Nephron (organoid): Measurements from ENCODE around the gene HMOX1.

Experiments
- H3K27ac Mint-ChIP-seq, 3 experiments: 2 replicates each; pipeline ENCODE4 v1.8.0; 2020; ENCODE audit warnings: mixed read lengths in 3 of 3, mild to moderate bottlenecking in 2 of 3, moderate library complexity in 1 of 3
- H3K27me3 Mint-ChIP-seq: 2 replicates; pipeline ENCODE4 v1.8.0; 2021; ENCODE audit warnings: low read depth, mild to moderate bottlenecking, moderate library complexity, mixed read lengths
- H3K36me3 Mint-ChIP-seq: 2 replicates; pipeline ENCODE4 v1.8.0; 2020; ENCODE audit warnings: low read depth, mixed read lengths
- H3K4me1 Mint-ChIP-seq: 2 replicates; pipeline ENCODE4 v1.8.0; 2020; ENCODE audit warnings: mixed read lengths
- H3K4me3 Mint-ChIP-seq, 3 experiments: 2 replicates each; pipeline ENCODE4 v1.8.0; 2020; ENCODE audit warnings: mild to moderate bottlenecking in 3 of 3, mixed read lengths in 3 of 3, moderate library complexity in 2 of 3
- H3K9me3 Mint-ChIP-seq: 2 replicates; pipeline ENCODE4 v1.8.0; 2020; ENCODE audit warnings: mixed read lengths
- CTCF ChIP-seq, 3 experiments: fragments of 200-600 bp; sonication (generic); IDR thresholded peaks; one replicate each; pipeline ENCODE4 v1.5.0; 2021; ENCODE audit warnings: antibody characterized with exemption in 3 of 3; ENCODE audit not compliant: unreplicated experiment in 3 of 3

Gene HMOX1

GRCh38 chr22:35335936-35336781, 44.7 kb upstream of the HMOX1 start:
- Mint-ChIP-seq H3K4me3 (no peak overlapping the region), H3K9me3 (no peaks in the 10 kb centered on the region), H3K27ac (no peak overlapping the region), H3K27me3 (no peaks in the 10 kb centered on the region), H3K4me1 (no peaks in the 10 kb centered on the region), H3K36me3 (peaks cover 36% of the 10 kb centered on the region)
- no peak for TF ChIP-seq CTCF (IDR thresholded peaks at IDR 0.05; ENCODE audit: unreplicated experiment in 3 of 3)

DNA sequence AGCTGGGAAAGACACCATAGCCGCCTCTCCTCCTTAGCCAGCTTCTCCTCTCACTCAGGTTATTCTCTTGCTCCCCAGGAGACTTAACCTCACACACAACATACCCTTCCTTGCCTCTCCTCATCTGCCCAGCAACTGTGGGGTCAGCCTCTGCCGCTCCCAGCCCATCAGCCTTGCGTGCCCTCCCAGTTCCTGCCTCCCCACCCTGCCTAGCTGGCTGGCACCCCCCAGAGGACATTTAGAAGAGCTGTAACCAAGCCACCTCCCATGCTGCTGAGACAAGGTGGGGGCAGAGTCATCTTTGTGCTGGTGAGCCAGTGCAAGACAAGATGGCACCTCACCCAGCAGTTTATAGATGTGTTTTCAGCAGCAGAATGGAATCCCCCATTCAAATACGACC, 43.0 kb upstream of the HMOX1 start:
- H3K27ac Mint-ChIP-seq, result peak overlapping the region in 1 of 3 experiments; percentile 38
- no peaks in the 10 kb centered on the region for H3K4me1 Mint-ChIP-seq
- H3K27me3 Mint-ChIP-seq, result no peaks in the 10 kb centered on the region
- H3K36me3 Mint-ChIP-seq, result peaks cover 25% of the 10 kb centered on the region
- TF ChIP-seq CTCF (IDR thresholded peaks at IDR 0.05; ENCODE audit: unreplicated experiment in 3 of 3), result no peak
- no peak overlapping the region for H3K4me3 Mint-ChIP-seq
- no peaks in the 10 kb centered on the region for H3K9me3 Mint-ChIP-seq

DNA sequence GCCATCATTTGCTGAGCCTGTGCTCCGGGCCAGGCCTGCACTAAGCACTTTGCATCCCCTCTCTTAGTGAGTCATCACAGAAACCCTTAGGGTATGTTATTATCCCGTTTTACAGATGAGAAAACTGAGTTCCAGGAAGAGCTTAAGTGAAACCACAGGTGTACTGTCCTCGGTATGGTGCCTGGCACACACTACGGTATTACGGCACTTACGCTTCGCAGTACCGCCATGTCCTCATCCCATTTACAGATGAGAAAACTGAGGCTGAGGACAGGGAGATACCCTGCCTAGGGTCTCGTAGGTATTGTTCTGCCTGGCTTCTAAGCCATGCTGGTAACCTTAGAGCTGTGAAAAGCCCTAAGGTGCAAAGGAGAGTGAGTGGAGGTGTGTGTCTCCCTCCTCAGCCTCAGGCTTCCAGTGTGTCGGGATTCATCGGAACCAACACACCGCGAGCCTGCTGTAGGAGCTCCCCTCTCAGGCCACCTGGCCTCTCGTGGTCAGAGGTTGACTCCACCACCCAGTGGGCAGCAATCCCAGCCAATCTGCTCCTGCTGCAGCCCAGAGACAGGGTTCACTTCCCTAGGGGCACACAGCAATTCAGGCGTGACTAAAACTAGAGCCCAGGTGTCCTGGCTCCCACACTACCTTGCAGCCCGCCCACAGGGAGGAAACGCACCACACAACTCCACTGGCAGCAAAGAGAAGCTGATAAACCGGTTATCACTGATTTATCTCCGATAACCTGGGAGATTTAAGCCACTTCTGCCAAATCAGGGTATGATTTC, 39.6 kb upstream of the HMOX1 start:
- H3K4me1 Mint-ChIP-seq, result no peaks in the 10 kb centered on the region
- TF ChIP-seq CTCF (IDR thresholded peaks at IDR 0.05; ENCODE audit: unreplicated experiment in 3 of 3), result no peak
- H3K27ac Mint-ChIP-seq, result no peak overlapping the region
- peaks cover 15% of the 10 kb centered on the region for H3K36me3 Mint-ChIP-seq
- H3K4me3 Mint-ChIP-seq, result no peak overlapping the region
- H3K9me3 Mint-ChIP-seq, result no peaks in the 10 kb centered on the region
- no peaks in the 10 kb centered on the region for H3K27me3 Mint-ChIP-seq

DNA sequence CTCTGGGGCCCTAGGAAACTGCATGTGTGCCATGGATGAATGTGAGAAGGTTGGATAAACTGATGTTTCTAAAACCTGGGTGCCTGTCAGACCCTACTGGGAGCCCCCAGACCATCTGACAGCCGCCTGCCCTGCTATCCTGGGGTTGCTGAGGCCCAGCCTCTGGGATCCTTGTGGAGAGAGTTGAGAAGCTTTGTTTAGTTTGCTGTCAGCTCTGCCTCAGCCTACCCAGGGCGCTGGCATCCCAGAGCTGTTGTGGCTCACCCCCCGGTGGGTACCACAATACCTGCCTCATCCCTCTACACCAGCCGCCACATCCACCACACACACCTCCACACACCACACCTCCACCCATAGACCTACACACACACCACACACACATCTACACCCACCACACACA, 38.5 kb upstream of the HMOX1 start:
- Mint-ChIP-seq H3K4me3 (no peak overlapping the region), H3K27me3 (no peaks in the 10 kb centered on the region), H3K36me3 (peaks cover 11% of the 10 kb centered on the region), H3K4me1 (no peaks in the 10 kb centered on the region), H3K9me3 (no peaks in the 10 kb centered on the region), H3K27ac (no peak overlapping the region)
- TF ChIP-seq CTCF (IDR thresholded peaks at IDR 0.05; ENCODE audit: unreplicated experiment in 3 of 3), result no peak

DNA sequence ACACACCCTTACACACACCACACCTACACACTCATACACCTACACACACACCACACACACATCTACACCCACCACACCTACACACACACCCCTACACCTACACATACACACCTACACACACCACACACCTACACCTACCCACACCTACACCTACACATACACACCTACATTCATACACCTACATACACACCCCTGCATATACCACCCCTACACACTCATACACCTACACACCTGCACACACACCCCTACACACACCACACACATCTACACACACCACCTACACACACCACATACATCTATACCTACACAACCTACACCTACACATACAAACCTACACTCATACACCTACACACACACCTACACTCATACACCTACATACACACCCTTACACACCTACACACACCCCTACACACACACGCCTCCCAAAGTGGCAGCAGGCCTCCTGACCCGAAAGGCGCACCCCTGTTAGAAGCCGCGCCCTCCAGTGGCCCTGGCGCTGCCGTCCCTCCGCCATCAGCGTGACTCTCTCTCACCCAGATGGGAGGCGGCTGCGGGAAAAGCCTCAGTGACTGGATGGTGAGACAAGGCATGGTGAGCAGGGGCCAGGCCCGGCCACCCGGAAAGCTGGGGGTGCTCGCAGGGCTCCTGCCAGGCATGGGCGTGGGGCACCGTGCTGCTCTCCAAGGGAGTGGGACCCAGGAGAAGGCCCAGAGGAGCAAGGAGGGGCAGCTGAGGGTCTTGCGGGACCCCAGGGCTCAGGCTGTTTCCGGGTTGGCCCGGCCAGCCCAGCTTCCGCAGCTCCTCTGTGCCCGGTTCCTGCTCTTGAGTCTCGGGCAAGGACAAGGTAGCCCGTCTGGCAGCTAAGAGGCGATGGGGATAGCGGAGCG, 37.0 kb upstream of the HMOX1 start:
- peaks cover 9% of the 10 kb centered on the region for H3K36me3 Mint-ChIP-seq
- no peak overlapping the region for H3K4me3 Mint-ChIP-seq
- H3K9me3 Mint-ChIP-seq, result no peaks in the 10 kb centered on the region
- no peak for TF ChIP-seq CTCF (IDR thresholded peaks at IDR 0.05; ENCODE audit: unreplicated experiment in 3 of 3)
- no peak overlapping the region for H3K27ac Mint-ChIP-seq
- no peaks in the 10 kb centered on the region for H3K4me1 Mint-ChIP-seq
- H3K27me3 Mint-ChIP-seq, result no peaks in the 10 kb centered on the region
